DND-41 (cell line): ENCODE measurements around the gene ARHGAP27.

ENCODE experiments used
- CTCF ChIP-seq: IDR thresholded peaks from 2 replicates; pipeline ENCODE4 v1.5.1; 2012; ENCODE audit warnings: borderline replicate concordance, low read length, moderate library complexity, mild to moderate bottlenecking; ENCODE audit not compliant: poor library complexity, severe bottlenecking; ENCODE audit errors: extremely low read depth
- EZH2 ChIP-seq: IDR thresholded peaks from 3 replicates; pipeline ENCODE4 v1.6.1; 2012; ENCODE audit warnings: borderline replicate concordance, low read depth, mild to moderate bottlenecking, moderate library complexity, low read length, inconsistent platforms; ENCODE audit not compliant: severe bottlenecking

- TF ChIP-seq CTCF (no peak), EZH2 (no peak)
Observed at GRCh38 chr17:45432405-45433158, at the start of gene ARHGAP27.
